Astrocyte of the spinal cord (primary cell): ENCODE data around the gene AGRN.
"Not testable (repeated sequence)": the region's sequence is repeated elsewhere in the genome, so short reads cannot be mapped to it uniquely, and the experiment has no call there.

ENCODE experiments used
- DNase-seq: peaks from one replicate; pipeline ENCODE4 v3.0.0; 2011; ENCODE audit warnings: low read depth, low spot score
- H3K4me3 ChIP-seq: 2 replicates; pipeline ENCODE4 v1.5.1; 2011; ENCODE audit warnings: low read depth, mild to moderate bottlenecking, low read length, moderate library complexity
- CTCF ChIP-seq: IDR thresholded peaks from 2 replicates; pipeline ENCODE4 v1.5.1; 2012; ENCODE audit warnings: low read depth, mild to moderate bottlenecking, low read length, inconsistent platforms
- in situ Hi-C: cut with HindIII; loops from 2 replicates; pipeline ENCODE4 v1.10.0; 2017; ENCODE audit warnings: low sequenced_read_pairs

The AGRN gene

GRCh38 chr1:973459-974292, 46.2 kb upstream of the AGRN start:
- in situ Hi-C loops, result no loop called here
- no peak for TF ChIP-seq CTCF
- DNase-seq, result no peak
- H3K4me3 ChIP-seq, result no peak overlapping the region

GRCh38 chr1:974293-974640, 45.7 kb upstream of the AGRN start:
- no peak for DNase-seq
- in situ Hi-C loops, result no loop called here
- no peak for TF ChIP-seq CTCF
- no peak overlapping the region for H3K4me3 ChIP-seq

- DNase-seq, result no peak
- no peak for TF ChIP-seq CTCF
- in situ Hi-C loops, result no loop called here
- no peak overlapping the region for H3K4me3 ChIP-seq
These were observed 45.1 kb upstream of the AGRN start for GRCh38 chr1:974687-975328.

- in situ Hi-C loops, result no loop called here
These were observed 44.6 kb upstream of the AGRN start for GRCh38 chr1:975365-975764.

GRCh38 chr1:975896-976683, 43.8 kb upstream of the AGRN start:
- in situ Hi-C loops, result no loop called here
- peak; percentile 73 for DNase-seq

More at GRCh38 chr1:975365-975764, 44.6 kb upstream of the AGRN start:
- TF ChIP-seq CTCF, result no peak
- DNase-seq, result no peak
- no peak overlapping the region for H3K4me3 ChIP-seq

GRCh38 chr1:976791-977190, 43.1 kb upstream of the AGRN start:
- DNase-seq, in situ Hi-C loops, H3K4me3 ChIP-seq: not testable (repeated sequence)

More at GRCh38 chr1:975896-976683, 43.8 kb upstream of the AGRN start:
- no peak overlapping the region for H3K4me3 ChIP-seq
- peak; percentile 83 for TF ChIP-seq CTCF
